Measurements from ENCODE around the gene EVA1A.

Gene EVA1A

GRCh38 chr2:75541430-75541829, 19.3 kb downstream of the EVA1A start:
- no peak for DNase-seq (ENCODE audit: low spot score)

DNA sequence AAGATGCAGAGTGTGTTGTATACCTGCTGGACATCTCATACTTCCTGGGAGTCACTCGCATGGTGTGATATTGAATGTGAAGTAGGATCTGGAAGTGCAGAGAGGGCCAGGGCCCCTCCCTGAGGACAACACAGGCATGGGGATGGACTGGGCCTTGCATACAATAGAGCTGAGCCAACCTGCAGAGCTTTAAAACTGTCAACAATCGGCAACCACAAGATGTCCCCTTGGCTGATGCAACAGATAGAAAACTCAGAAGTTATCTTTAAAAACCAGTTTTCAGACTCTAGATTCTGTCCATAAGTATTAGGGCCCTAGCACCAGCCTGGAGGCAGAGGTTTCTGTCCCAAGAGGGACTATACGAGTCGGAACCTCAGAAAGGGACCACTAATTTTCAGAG, 19.7 kb downstream of the EVA1A start:
- no peak for DNase-seq (ENCODE audit: low spot score)

- no peak for DNase-seq (ENCODE audit: low spot score)
These were observed 20.6 kb downstream of the EVA1A start for GRCh38 chr2:75539955-75540716.

DNA sequence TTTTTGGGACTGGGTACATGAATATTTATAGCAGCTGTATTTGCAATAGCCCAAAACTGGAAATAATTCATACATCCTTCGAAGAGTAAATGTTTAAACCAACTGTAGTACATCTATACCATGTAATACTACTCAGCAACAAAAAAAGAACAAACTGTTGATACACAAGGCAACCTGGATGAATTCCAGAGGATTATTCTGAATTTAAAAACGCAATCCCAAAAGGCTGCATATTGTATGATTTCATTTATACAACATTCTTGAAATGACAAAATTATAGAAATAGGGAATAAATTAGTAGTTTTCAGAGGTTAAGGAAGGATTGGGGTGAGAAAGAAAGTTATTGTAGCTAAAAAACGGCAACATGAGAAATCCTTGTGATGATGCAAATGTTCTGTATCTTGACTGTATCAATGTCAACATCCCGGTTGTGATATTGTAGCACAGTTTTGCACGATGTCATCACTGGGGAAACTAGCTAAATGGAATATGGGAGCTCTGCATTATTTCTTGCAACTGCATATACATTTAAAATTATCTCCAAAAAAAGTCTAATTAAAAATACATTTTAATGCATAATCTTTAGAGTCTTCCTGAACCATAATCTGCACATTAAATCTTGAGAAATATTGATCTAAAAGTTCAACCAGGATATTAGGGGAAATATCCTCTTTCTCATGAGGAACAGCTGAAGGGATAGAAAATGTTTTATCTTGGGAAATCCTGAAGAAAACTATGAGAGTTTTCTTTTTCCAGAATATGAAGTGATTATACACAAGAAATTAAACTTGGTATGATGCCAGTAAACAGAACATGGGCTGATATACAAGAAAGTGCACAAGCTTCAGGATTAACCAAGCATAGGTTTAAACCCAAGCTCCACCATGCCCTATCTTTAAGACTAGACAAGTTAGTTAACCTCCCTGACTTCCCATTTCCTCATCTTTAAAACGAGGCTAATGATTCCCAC, 21.9 kb downstream of the EVA1A start:
- no peak for DNase-seq (ENCODE audit: low spot score)

GRCh38 chr2:75537658-75538057, 23.1 kb downstream of the EVA1A start:
- DNase-seq (ENCODE audit: low spot score), result no peak

- no peak for DNase-seq (ENCODE audit: low spot score)
These were observed 27.6 kb downstream of the EVA1A start for GRCh38 chr2:75533135-75533534.

DNA sequence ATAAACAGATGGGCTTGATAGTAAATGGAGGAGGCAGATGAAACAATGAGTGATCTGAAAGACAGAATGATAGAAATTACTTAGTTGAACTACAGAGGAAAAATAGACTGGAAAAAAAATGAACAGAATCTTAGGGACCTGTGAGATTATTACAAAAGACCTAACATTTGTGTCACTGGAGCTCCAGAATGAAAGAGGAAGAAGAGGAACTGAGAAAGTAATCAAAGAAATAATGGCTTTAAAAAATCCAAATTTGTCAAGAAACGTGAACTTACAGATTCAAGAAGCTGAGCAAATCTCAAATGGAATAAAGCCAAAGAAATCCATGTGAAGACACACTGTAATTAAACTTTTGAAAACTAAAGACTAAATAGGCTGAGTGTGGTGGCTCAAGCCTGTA, 28.3 kb downstream of the EVA1A start:
- no peak for DNase-seq (ENCODE audit: low spot score)

GRCh38 chr2:75528221-75528977, 32.3 kb downstream of the EVA1A start:
- DNase-seq (ENCODE audit: low spot score), result no peak

DNA sequence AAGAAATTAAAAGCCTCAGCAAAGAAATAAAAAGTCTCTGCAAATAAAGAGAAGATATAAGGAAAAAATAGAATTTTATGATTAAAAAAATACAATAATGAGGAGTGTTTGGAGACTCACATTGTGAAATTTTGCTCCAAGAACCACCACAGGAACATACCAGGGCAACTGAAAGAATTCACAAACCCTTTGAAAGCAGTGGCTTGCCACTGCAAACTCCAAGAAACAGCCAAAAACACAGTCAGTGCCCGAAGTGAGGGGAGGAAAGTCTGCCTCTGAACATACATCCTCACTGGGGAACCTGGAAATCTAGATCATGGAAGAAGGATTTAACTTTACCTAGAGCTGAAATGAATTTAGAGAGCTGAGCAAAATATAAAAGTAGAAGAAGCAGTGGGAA, 33.1 kb downstream of the EVA1A start:
- no peak for DNase-seq (ENCODE audit: low spot score)

DNA sequence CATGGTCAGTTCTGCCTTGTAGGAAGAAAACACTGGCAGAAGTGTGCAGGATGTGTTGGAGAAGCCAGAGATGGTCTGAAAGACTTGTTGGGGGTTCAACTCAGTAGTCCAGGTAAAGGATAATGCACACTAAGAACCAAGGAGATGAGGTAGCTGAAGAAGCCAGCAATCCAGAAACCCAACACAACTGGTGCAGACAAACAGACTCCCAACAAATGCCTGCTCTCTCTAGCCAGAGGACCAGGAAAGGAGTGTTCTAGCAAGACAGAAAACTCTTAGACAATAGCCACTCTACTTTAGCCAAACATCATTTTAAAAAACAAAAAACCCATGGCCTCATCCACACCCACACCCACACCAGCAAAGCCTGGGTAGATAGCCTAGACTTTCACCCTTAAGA, 33.9 kb downstream of the EVA1A start:
- no peak for DNase-seq (ENCODE audit: low spot score)

DNA sequence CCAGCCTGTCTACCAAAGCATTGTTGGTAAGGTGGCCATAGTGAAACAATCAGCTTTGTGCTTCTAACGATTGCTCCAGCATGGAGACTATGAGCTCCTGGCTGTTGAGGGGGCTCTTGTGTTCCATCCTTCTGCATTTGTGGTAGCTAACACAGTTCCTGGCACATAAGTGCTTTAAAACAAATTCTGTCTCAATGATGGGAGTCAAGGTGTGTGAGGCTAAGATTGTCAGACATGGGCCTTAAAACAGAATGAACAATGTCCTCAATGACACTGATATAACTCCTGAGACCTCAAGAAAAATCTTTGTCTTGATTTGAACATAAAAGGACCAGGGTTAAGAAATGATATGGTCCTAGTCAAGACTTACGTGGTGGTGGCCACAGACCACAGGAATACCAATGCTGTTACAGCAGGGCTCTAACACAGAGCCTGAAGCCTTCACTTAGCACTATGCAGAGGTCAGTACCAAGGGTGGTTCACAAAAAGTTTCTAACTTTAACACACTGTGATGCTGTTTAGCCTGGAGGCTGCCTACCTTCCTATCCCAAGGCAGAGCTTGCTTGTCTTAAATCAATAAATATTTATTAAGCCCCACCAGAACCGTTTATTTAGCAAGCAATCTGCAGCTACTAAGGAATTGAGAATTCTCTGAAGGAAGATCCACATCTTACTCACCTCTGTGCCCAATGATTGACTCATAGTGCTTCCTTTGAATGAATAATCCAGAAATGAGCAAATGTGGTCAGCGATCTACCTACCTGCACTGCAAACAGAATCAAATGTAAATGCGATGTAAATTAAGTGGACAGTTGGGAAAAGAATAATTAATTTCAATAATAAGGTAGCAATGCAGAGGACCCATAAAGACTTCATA, 35.1 kb downstream of the EVA1A start:
- no peak for DNase-seq (ENCODE audit: low spot score)

DNA sequence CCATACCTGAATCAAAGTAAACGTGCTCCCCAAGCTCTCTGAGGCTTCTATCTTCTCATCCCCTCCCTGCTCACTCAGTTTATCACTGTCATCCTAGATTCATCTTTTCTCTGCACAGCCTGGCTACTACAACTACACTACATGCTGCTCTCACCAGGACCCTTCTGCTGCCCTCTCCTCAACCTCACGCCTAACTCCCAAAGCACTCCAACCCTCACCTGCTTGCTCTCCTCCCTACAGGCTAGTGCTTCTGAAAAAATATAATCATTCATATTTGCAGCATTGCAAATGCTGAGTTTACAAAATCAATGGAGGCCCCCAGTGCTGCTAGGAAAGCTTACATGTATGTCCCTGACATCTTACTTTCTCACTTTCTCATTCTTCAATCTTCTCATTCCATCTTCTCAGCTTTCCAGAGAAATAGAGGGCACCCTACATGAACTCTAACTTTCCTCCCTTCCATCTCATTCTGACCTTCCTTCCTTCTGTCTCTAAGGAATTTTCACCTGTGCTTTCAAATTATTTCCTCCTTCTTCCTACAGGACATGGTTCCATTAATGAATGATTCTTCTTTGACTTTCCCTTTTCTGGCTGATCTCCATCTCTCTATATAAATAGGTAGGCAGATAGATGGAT, 36.3 kb downstream of the EVA1A start:
- no peak for DNase-seq (ENCODE audit: low spot score)

DNA sequence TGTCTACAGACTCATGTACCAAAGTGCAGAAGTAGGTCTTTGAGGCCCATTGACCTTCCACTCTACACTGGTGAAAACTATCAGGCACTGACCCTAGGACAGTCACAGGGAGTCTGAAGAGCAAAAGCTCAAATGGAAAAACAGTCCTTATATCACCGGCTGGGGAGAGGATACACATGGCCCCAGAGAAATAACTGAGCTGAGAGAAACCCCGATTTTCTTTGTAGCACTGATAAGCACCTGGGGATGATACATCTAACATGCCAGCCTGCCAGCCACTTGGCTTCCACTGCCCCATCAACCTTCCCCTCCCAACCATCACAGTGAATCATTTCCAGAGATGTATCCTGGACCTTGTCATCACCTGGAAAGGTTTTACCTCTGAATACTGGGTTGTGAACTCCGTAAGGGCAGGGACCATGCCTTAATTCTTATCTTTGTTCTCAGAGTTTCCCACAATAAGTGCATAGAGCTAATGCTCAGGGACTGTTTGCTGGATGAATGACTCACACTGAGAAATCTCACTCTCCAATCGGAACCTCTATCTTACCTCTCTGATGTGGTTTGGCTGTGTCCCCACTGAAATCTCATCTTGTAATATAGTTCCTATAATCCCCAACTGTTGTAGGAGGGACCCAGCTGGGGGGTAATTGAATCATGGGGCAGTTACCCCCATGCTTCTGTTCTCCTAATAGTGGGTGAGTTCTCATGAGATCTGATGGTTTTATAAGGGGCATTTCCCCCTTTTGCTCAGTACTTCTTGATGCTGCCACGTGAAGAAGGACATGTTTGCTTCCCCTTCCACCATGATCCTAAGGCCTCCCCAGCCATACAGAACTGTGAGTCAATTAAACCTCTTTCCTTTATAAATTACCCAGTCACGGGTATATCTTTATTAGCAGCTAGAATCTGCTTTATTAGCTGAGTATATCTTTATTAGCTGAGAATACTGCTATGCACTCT, 37.1 kb downstream of the EVA1A start:
- peak; percentile 49 for DNase-seq (ENCODE audit: low spot score)

- DNase-seq (ENCODE audit: low spot score), result no peak
These were observed 38.0 kb downstream of the EVA1A start for GRCh38 chr2:75522543-75523312.

DNA sequence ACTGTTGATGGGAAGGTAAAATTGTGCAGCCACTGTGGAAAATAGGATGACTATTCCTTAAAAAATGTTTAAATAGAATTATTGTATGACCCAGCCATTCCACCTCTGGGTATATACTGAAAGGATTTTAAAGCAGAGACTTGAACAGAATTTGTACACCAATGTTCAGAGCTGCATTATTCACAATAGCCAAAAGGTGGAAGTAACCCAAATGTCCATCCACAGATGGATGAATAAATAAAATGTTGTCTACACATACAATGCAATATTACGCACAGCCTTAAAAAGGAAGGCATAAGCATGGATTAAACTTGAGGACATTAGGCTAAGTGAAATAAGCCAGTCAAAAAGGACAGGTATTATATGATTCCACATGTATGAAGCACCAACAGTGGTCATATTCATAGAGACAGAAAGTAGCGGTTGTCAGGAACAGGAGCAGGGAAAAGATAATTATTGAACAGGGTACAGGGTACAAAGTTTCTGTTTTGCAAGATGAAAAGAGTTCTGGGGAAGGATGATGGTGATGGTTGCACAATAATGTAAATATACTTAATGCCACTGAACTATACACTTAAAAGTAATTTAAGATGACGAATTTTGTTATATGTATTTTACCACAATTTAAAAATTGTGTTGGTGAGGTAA, 39.4 kb downstream of the EVA1A start:
- DNase-seq (ENCODE audit: low spot score), result no peak

DNA sequence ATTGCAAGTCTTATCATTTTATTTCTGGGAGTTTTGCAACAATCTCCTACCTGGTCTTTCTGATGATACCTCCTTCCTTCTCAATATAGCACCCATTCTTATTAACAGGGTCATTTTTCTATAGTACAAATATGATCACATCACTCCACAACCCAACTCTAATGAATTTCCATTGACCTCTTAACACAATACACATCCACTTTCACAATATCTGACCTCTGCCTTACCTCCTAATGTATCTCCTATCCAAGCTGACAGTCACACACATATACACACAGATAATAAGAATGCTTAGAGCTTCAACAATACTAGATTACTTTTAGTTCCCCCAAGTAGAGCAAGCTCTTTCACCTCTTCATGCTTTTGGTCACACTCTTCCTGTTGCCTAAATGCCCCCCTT, 40.9 kb downstream of the EVA1A start:
- DNase-seq (ENCODE audit: low spot score), result no peak

GRCh38 chr2:75518638-75519465, 41.9 kb downstream of the EVA1A start:
- DNase-seq (ENCODE audit: low spot score), result no peak
